ENCODE data around the gene GALNT7.

GRCh38 chr4:173178144-173178543, 9.5 kb downstream of the GALNT7 start:
- no peak for TF ChIP-seq EZH2phosphoT487 (IDR thresholded peaks at IDR 0.05; ENCODE audit: borderline replicate concordance, low read length)
- no peak for TF ChIP-seq CTCF (conservative IDR thresholded peaks at IDR 0.05; ENCODE audit: low read depth, low read length)

All from PC-3 (cell line).